HG02981 (cell line): ENCODE measurements around the gene DSC2.
"Not testable (repeated sequence)": the region's sequence is repeated elsewhere in the genome, so short reads cannot be mapped to it uniquely, and the experiment has no call there.

Source experiments
- ATAC-seq: cut with Tn5 transposase; IDR thresholded peaks from one replicate; pipeline ENCODE4 v1.9.1; 2021; ENCODE audit warnings: mild to moderate bottlenecking, moderate library complexity; ENCODE audit not compliant: unreplicated experiment

The DSC2 gene

GRCh38 chr18:31102025-31102684, at the start of gene DSC2:
DSC2 (minus strand) TSS chr18:31102421; CDS start chr18:31101971, 450 bp downstream.
- no peak for ATAC-seq

- ATAC-seq = no peak
These were observed 47.1 kb upstream of the DSC2 start for GRCh38 chr18:31149351-31149750.

DNA sequence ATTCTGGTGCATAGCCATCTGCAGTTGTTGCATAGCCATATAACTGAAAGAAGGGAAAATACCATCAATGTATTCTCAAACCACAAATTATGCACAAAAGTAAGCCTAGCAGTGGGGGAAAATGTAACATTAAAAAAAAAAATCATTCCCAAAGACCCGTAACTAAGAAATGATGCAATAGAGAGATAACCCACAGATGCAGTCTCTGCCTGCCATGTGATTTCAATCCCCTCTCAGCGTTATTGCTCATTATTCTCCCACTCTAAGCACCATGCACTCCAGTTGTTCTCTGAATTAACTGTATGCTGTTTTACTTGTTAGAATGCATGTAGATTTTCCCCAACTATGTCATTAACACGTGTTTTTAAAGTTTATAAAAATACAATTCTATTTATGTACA, 46.4 kb upstream of the DSC2 start:
- ATAC-seq = no peak

DNA sequence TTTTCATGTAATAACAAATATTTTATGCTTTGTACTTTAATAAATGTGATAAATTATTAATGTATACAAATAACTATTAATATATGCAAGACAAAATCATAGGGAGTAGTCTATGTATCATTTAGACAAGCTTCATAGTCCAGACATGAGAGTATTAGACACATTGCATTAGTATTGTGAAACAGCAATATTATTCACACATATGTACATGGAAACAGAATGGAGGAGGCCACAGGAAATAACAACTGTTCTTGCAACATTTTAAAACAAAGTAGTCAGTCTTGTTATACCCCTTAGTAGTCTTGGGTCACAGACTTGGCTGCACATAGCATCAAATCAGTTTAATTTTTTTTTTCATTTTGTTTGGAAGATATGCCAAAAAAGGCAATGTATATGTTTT, 44.6 kb upstream of the DSC2 start:
- ATAC-seq = no peak

GRCh38 chr18:31143025-31143424, 40.8 kb upstream of the DSC2 start:
- ATAC-seq = no peak

DNA sequence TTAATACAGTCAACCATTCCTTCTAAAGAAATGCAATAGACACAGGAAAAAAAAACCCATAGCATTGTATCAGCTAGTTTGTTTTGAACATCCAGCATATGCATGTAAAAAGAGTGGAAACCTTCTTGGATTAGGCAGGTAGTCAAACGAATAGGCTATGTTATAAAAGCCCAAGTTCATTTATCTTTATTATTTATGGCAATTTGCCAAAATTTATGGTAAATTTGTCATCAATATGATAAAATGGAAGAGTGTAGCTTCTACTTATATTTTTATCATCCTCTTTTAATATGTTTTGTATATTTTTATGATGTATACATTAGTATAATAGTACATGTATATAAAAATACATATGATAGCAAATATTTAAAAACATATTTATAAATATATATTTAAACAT, 36.5 kb upstream of the DSC2 start:
- no peak for ATAC-seq

DNA sequence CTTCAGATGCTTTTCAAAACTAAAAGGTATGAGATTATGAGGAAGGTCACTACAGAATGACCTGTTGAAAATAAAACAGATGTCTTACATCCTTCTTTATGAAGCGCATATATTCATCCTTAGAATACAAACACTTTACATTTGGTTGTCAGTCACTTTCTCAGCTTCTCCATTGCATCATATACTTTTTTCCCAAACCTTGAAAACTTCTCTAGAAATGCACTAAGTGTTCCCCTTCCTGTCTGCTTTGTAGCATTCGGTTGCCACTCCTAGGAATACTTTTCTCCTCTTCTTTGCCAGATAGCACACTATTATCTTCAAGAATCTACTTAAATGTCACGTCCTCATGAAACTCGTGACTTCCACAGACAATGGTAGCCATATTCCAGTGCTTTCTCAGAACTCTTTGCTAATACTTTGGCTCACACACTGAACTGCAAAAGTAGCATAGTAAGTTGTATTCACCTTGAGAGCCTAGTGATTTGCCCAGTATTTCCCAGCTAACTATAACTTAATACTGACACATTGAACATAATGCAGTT, 32.8 kb upstream of the DSC2 start:
- ATAC-seq = no peak

DNA sequence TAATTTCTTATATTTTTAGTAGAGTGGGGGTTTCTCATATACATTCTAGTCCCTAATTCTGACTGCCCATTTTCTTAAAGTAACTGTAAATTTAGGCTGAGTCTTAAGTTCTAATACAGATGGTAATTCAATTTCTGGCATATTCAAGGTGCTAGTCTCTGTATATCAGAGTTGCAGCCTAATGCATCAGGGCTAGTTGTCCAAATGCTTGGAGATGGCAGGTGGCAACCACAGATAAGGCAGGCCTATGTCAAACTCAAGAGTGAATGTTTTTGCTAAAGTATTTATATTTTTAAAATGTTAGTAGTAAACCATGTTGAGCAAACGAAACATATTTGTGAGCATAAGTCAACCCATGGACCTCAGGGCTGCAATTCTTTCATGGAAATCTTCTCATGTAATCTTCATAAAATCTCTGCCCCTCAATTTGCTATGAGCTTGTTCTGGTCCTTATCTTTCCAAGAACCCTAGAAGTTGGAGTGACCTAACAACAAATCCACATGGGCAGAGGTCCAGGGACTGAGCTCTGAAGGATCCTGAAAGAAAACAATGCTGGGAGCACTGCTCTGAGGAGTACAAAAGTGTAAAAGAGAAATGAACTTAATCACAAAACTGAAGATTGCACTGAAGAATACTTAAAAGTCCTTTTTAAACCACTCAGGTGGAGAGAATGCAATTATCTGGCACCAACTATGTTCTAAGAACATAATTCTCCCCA, 27.3 kb upstream of the DSC2 start:
- ATAC-seq = no peak

DNA sequence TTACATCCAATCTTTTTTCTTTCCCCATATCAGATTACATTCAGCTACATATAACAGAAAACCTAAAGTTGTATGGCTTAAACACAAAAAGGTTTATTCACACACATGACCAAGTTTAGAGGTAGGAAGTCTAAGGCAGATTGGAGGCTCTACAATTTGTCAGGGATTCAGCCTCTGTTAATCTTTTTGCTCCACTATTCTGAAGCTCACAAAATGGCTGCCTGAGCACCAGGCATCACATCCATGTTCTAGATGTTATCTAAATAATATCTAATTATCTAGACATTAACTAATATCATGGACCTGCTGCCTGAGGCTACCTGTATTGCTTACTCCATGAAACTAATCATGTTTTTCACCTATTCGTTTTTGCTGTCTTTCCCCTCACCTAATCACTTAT, 23.7 kb upstream of the DSC2 start:
- no peak for ATAC-seq

- not testable (repeated sequence) for ATAC-seq
These were observed 20.9 kb upstream of the DSC2 start for GRCh38 chr18:31123125-31123524.

DNA sequence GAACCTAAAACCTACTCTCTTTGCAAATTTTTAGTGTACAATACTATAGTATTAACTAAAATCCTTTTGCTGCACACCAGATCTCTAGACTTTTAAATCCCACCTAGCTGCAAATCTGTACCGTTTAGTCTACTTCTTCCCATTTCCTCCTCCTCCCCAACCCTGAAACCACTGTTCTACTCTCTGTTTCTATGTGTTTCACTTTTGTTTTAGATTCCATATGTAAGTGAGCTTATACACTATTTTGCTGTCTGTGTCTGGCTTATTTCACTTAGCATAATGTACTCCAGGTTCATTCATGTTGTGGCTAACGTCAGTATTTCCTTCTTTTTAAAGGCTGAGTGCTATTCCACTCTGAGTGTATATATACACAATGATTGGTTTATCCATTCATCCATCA, 18.4 kb upstream of the DSC2 start:
- ATAC-seq = no peak

DNA sequence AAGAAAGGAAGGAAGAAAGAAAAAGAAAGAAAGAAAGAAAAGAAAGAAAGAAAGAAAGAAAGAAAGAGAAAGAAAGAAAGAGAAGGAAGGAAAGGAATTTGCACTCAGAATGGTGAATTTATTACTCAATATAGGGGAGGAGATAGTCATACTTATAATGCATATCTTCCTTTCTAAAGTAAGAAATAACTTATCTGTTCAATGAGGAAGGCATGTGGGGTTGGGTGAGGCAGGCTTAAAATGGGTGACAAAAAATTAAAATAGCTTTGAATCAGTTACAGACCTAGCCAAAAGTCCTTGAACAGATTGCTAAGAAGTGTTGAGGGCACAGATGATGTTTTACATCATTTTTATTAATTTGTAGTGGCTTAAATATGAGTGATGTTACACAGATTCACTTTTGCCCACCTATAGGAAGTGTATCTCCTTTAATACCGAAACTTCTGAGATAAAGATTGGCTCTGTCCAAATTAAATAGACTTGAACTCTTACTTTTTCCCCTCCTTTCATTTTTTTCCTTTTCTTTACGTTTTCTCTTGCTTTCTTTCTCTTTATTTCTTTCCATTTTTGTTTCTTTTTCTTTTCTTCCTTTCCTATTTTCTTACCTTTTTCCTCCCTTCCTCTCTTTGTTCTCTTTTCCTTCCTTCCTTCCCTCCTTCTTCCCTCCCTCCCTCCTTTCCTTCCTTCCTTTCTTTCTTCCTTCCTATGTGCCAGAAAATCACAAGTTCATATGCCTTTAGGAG, 14.8 kb upstream of the DSC2 start:
- no peak for ATAC-seq

- no peak for ATAC-seq
These were observed 10.6 kb upstream of the DSC2 start for GRCh38 chr18:31112804-31113203.

GRCh38 chr18:31105733-31106132, 3.5 kb upstream of the DSC2 start:
- ATAC-seq = no peak

- no peak for ATAC-seq
These were observed 2.2 kb upstream of the DSC2 start for GRCh38 chr18:31104444-31104843.

GRCh38 chr18:31103423-31103822, 1.2 kb upstream of the DSC2 start:
- ATAC-seq = no peak

- no peak for ATAC-seq
These were observed 720 bp upstream of the DSC2 start for GRCh38 chr18:31102941-31103340.

DNA sequence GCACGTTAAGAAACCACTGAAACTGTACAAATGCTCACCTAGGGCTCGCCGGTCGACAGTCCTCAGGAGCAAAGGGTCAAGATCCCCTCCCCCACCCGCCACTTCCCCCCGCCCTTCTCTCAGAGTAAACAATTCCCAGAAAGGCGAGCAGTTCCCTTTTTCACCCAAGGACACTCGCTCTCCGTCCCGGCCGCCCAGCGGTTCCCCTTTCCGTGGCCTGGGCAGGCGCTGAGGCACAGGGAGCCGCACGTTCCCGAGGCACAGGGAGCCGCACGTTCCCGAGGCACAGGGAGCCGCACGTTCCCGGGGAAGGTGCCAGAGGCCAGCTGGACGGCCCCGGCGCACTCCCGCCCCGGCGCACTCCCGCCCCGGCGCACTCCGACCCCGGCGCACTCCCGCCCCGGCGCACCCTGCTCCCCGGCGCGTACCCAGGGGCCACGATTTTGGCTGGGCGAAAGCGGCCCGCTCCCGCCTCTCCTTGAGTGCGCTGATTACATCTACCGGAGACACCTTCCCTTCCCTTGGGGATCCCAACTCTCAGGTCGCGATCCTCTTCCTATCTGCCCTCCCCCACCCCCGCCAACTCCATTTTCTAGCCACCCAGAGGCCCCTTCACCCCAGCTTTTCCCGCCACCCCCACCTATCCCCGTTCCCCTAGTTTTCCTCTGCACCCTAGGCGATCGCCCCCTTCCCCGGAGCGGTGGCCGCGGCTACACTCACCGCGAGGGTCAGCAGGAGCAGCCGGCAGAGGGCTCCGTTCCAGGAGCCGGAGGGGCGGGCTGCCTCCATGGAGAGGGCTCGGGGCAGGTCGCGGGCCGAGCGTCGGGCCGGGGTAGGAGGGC, 817 bp downstream of the DSC2 start:
- no peak for ATAC-seq

- no peak for ATAC-seq
These were observed 1.6 kb downstream of the DSC2 start for GRCh38 chr18:31100436-31101182.
